Neural progenitor cell (in vitro differentiated cells): ENCODE measurements around the gene SSC5D. TPM values are rescaled to one million over a fixed set of nuclear protein-coding genes. Genes with fewer than 3 reads are reported as not detected.

Experiments
- DNase-seq: peaks from one replicate; pipeline ENCODE4 v3.0.0-alpha.2; 2016; ENCODE audit warnings: low spot score
- H2AFZ ChIP-seq: fragments of 200-600 bp; sonication (generic); replicated peaks from 2 replicates; pipeline ENCODE4 v1.6.1; 2016; ENCODE audit warnings: antibody characterized with exemption
- H3F3A ChIP-seq: fragments of 200-600 bp; sonication (generic); 2 replicates; pipeline ENCODE4 v1.6.1; 2016; ENCODE audit warnings: antibody characterized with exemption, low read depth
- H3K27ac ChIP-seq: fragments of 200-600 bp; sonication (generic); 2 replicates; pipeline ENCODE4 v1.5.1; 2016; ENCODE audit warnings: mild to moderate bottlenecking
- H3K27me3 ChIP-seq: fragments of 200-600 bp; sonication (generic); 2 replicates; pipeline ENCODE4 v1.6.1; 2016; ENCODE audit warnings: mild to moderate bottlenecking, moderate library complexity
- H3K36me3 ChIP-seq: fragments of 200-600 bp; sonication (generic); 2 replicates; pipeline ENCODE4 v1.5.1; 2016
- H3K4me1 ChIP-seq: fragments of 200-600 bp; sonication (generic); 2 replicates; pipeline ENCODE4 v1.6.1; 2016; ENCODE audit warnings: mixed run types
- H3K4me2 ChIP-seq: fragments of 200-600 bp; sonication (generic); 2 replicates; pipeline ENCODE4 v1.6.1; 2016
- H3K4me3 ChIP-seq: fragments of 200-600 bp; sonication (generic); 2 replicates; pipeline ENCODE4 v1.5.1; 2016
- H3K79me2 ChIP-seq: fragments of 200-600 bp; sonication (generic); 2 replicates; pipeline ENCODE4 v1.6.1; 2016; ENCODE audit warnings: low read depth
- H3K9ac ChIP-seq: fragments of 200-600 bp; sonication (generic); 2 replicates; pipeline ENCODE4 v1.6.1; 2016
- H3K9me3 ChIP-seq: fragments of 200-600 bp; sonication (generic); 2 replicates; pipeline ENCODE4 v1.5.1; 2016; ENCODE audit warnings: low read depth
- H4K20me1 ChIP-seq: fragments of 200-600 bp; sonication (generic); 2 replicates; pipeline ENCODE4 v1.6.1; 2016; ENCODE audit warnings: low read depth
- H3K27ac Mint-ChIP-seq: 3 replicates; pipeline ENCODE4 v1.8.0; 2021; ENCODE audit warnings: mixed read lengths
- H3K27me3 Mint-ChIP-seq: 2 replicates; pipeline ENCODE4 v1.8.0; 2022; ENCODE audit warnings: low read depth, mild to moderate bottlenecking, inconsistent platforms, moderate library complexity, mixed read lengths; ENCODE audit not compliant: insufficient read depth
- H3K36me3 Mint-ChIP-seq: 3 replicates; pipeline ENCODE4 v1.8.0; 2021; ENCODE audit warnings: mixed read lengths
- H3K4me1 Mint-ChIP-seq: 3 replicates; pipeline ENCODE4 v1.8.0; 2021; ENCODE audit warnings: mixed read lengths
- H3K4me3 Mint-ChIP-seq: 3 replicates; pipeline ENCODE4 v1.8.0; 2021; ENCODE audit warnings: mild to moderate bottlenecking, moderate library complexity, mixed read lengths
- H3K9me3 Mint-ChIP-seq: 3 replicates; pipeline ENCODE4 v1.8.0; 2020; ENCODE audit warnings: mixed read lengths
- EZH2 ChIP-seq: fragments of 200-600 bp; sonication (generic); IDR thresholded peaks from 2 replicates; pipeline ENCODE4 v1.6.1; 2017; ENCODE audit warnings: antibody characterized with exemption, mild to moderate bottlenecking, moderate library complexity
- EZH2phosphoT487 ChIP-seq: fragments of 200-600 bp; sonication (generic); IDR thresholded peaks from 2 replicates; pipeline ENCODE4 v1.6.1; 2017; ENCODE audit warnings: antibody characterized with exemption
- total RNA-seq: library from RNA; depleted of rRNA; stranded (reverse); fragments of >200 nt; gene quantifications from 2 replicates; pipeline ENCODE4 v1.2.3, GENCODE V29; 2015; ENCODE audit warnings: low replicate concordance
- TF ChIP-seq, protein P1 (sequence below): fragments of 200-600 bp; sonication (generic); IDR thresholded peaks from 2 replicates; pipeline ENCODE4 v1.5.1; 2017; ENCODE audit warnings: antibody characterized with exemption, mild to moderate bottlenecking

SSC5D gene
- total RNA-seq, 1 donor from 2014 or later = not detected

DNA sequence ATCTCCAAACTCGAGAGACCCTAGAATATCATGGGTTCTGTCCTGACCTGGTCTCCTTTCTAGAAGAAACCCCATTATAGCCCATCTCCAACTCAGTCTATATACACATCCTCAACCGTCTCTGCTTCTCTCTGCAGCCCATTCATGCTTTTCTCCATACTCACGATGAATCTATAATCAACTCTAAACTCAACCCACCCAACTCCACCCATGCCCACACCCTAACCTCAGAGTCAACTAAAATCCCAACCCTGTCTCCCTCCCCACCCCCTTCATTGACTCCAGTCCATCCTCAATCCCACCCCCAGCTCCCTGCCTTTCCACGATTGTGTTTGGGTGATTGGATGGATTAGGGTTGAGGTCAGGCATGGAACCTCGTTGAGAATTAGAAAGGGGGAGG lies 55.3 kb downstream of the SSC5D start:
- no peak for DNase-seq
- Mint-ChIP-seq H3K4me1 (peaks cover 25% of the 10 kb centered on the region), H3K27me3 (peaks cover 18% of the 10 kb centered on the region), H3K36me3 (peaks cover 3% of the 10 kb centered on the region), H3K4me3 (no peak overlapping the region), H3K9me3 (peaks cover 8% of the 10 kb centered on the region), H3K27ac (peak overlapping the region; percentile 3)
- H4K20me1 ChIP-seq = no peaks in the 10 kb centered on the region
- no peak overlapping the region for H3K27ac ChIP-seq
- TF ChIP-seq, protein P1, sequence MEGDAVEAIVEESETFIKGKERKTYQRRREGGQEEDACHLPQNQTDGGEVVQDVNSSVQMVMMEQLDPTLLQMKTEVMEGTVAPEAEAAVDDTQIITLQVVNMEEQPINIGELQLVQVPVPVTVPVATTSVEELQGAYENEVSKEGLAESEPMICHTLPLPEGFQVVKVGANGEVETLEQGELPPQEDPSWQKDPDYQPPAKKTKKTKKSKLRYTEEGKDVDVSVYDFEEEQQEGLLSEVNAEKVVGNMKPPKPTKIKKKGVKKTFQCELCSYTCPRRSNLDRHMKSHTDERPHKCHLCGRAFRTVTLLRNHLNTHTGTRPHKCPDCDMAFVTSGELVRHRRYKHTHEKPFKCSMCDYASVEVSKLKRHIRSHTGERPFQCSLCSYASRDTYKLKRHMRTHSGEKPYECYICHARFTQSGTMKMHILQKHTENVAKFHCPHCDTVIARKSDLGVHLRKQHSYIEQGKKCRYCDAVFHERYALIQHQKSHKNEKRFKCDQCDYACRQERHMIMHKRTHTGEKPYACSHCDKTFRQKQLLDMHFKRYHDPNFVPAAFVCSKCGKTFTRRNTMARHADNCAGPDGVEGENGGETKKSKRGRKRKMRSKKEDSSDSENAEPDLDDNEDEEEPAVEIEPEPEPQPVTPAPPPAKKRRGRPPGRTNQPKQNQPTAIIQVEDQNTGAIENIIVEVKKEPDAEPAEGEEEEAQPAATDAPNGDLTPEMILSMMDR = no peak
- no peak overlapping the region for H3K4me3 ChIP-seq
- H3F3A ChIP-seq = peaks cover 16% of the 10 kb centered on the region
- H3K36me3 ChIP-seq = no peaks in the 10 kb centered on the region
- no peaks in the 10 kb centered on the region for H3K79me2 ChIP-seq
- no peaks in the 10 kb centered on the region for H3K9me3 ChIP-seq
- H3K9ac ChIP-seq = no peak overlapping the region
- H3K4me2 ChIP-seq = no peak overlapping the region
- peaks cover 30% of the 10 kb centered on the region for H3K4me1 ChIP-seq
- H2AFZ ChIP-seq = no peak overlapping the region
- no peaks in the 10 kb centered on the region for H3K27me3 ChIP-seq

DNA sequence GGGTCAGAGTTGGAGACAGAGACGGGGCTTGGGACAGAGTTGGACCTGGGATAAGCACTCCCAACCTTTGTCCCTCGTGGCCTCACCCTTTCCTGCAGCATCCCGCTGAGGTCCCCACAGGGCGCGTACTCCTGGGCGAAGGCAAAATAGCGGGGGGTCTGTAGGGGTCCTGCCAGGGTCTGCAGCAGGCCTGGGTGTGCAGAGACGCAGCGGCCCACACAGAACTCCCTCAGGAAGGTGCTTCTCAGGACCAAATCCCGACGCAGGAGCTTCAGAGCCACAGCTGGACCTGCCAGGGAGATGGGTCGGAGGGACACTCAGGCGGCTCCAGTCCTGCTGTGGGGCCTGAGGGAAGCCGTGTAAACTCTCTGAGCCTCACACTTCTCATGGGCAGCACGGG lies 55.8 kb downstream of the SSC5D start:
- H3K9ac ChIP-seq = no peak overlapping the region
- no peak overlapping the region for H3K27ac ChIP-seq
- no peaks in the 10 kb centered on the region for H3K36me3 ChIP-seq
- peaks cover 17% of the 10 kb centered on the region for H3F3A ChIP-seq
- Mint-ChIP-seq H3K4me3 (no peak overlapping the region), H3K27me3 (peaks cover 18% of the 10 kb centered on the region), H3K36me3 (peaks cover 3% of the 10 kb centered on the region), H3K9me3 (peaks cover 8% of the 10 kb centered on the region), H3K27ac (peak overlapping the region; percentile 3), H3K4me1 (peaks cover 25% of the 10 kb centered on the region)
- H3K27me3 ChIP-seq = no peaks in the 10 kb centered on the region
- H3K4me1 ChIP-seq = peaks cover 32% of the 10 kb centered on the region
- no peaks in the 10 kb centered on the region for H3K9me3 ChIP-seq
- DNase-seq = no peak
- no peak overlapping the region for H2AFZ ChIP-seq
- no peak overlapping the region for H3K4me3 ChIP-seq
- H4K20me1 ChIP-seq = no peaks in the 10 kb centered on the region
- TF ChIP-seq, protein P1 = no peak
- TF ChIP-seq EZH2phosphoT487 (no peak), EZH2 (no peak)
- no peaks in the 10 kb centered on the region for H3K79me2 ChIP-seq
- H3K4me2 ChIP-seq = no peak overlapping the region

DNA sequence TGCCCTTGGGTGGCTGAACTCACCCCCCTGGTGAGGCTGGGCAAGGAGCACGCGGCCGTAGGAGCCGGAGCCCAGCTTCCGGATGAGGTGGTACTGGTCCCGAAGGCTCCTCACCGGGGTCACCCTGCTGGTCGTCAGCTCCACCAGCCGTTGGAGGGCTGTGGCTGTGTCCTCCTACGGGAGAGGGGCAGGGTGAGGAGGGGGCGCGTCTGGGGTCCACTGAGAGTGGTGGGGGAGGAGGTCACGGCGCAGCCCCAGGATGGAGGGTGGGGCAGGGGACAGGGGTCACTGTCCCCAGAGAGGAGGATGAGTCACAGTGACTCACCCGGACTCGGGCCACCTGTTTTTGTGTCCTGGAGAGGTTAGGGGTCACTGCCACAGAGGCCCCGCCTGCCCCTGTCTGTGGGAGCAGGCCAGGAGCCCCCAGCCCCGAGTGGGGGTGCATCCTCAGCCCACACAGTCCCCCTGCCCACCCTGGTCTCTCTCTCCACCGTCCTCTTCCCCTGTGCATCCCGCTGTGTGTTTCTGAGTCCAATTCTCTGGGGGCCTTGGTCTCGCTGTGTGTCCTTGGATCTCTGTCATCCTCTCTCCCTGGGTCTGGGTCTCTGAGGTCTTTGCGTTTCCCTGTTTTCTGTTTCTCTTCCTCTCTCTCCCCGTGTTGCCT lies 56.7 kb downstream of the SSC5D start:
- no peak overlapping the region for H3K27ac ChIP-seq
- H2AFZ ChIP-seq = no peak overlapping the region
- no peaks in the 10 kb centered on the region for H4K20me1 ChIP-seq
- DNase-seq = no peak
- peaks cover 14% of the 10 kb centered on the region for H3K27me3 Mint-ChIP-seq
- peak overlapping the region; percentile 49 for H3K4me2 ChIP-seq
- peaks cover 8% of the 10 kb centered on the region for H3K9me3 Mint-ChIP-seq
- H3K4me3 Mint-ChIP-seq = no peak overlapping the region
- H3K36me3 Mint-ChIP-seq = peaks cover 3% of the 10 kb centered on the region
- no peak overlapping the region for H3K4me3 ChIP-seq
- no peaks in the 10 kb centered on the region for H3K9me3 ChIP-seq
- no peaks in the 10 kb centered on the region for H3K27me3 ChIP-seq
- H3K4me1 ChIP-seq = peaks cover 34% of the 10 kb centered on the region
- H3K9ac ChIP-seq = no peak overlapping the region
- H3K36me3 ChIP-seq = no peaks in the 10 kb centered on the region
- no peaks in the 10 kb centered on the region for H3K79me2 ChIP-seq
- peaks cover 19% of the 10 kb centered on the region for H3F3A ChIP-seq
- H3K4me1 Mint-ChIP-seq = peaks cover 29% of the 10 kb centered on the region
- H3K27ac Mint-ChIP-seq = peak overlapping the region; percentile 91
- no peak for TF ChIP-seq EZH2phosphoT487
- TF ChIP-seq, protein P1 = no peak
